Effector CD8-positive, alpha-beta T cell (primary cell): ENCODE results near the gene KLK15.
"Not testable (repeated sequence)": the region's sequence is repeated elsewhere in the genome, so short reads cannot be mapped to it uniquely, and the experiment has no call there.

ENCODE experiments used
- DNase-seq: peaks from one replicate; lab custom pipeline; 2025; lab: John Stamatoyannopoulos, UW

KLK15 gene

DNA sequence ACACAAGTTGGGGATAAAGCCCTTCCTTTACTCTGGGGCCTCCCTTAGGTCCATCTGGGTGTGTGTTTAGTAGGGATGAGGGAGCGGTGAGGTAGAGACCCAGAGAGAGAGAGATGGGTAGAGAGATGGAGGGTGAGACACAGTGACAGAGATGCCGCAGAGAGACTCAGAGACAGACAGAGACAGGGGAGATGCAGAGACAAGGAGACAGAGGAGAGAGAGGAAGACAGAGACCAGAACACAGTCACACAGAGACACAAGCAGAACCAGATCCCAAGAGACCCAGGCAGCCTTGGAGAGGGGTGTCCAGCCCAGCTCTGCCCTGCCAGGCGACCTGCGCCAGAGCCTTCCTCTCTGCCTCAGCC lies 12.1 kb downstream of the KLK15 start:
- DNase-seq, result no peak

GRCh38 chr19:50820549-50821247 lies 12.7 kb downstream of the KLK15 start:
- no peak for DNase-seq

- DNase-seq, result no peak
These were observed 13.3 kb downstream of the KLK15 start for GRCh38 chr19:50820086-50820485.

- no peak for DNase-seq
These were observed 13.7 kb downstream of the KLK15 start for GRCh38 chr19:50819636-50820035.

GRCh38 chr19:50818859-50819472 lies 14.4 kb downstream of the KLK15 start:
- DNase-seq, result no peak

DNA sequence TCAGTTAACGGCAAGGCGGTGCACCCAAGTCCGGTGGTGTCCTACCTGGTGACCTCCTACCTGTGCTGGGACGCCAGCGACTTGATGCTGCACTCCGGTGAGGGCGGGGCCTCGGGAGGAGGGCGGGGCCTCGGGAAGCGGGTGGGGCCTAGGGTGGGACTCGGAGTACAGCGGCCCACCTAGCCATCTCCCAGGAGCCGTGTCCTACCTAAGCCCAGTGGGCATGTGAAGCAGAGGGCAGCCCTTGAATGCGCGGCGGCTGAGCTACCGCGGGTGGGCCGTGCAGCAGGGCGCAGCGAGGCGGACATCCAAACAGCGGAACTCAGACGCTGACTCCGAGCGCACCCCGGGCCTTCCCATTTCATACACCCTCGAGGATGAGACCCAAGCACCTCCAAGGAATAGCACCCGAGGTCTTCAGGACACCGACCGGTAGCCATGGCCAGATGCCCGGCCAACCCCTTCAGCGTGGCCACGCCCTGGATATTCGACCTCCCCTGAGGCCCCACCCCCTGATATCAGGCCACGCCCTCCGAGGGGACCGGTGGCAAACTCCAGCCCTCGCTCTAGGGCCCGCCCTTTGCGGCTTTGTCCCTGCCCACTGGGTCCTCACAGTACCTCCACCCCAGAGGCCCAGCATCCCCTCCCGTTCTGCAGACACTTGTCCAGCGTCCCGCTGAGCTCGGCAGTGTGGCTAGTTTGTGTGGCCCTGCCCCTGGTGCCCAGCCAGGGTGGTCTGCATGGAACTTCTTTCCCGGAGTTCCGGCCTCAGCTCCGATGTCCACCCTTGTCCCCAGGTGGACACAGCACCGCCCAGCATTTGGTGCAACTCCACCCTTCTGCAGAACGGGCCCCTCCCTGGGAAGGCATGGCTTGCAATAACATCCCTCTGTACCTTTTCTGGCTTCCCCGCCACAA lies 15.2 kb downstream of the KLK15 start:
- no peak for DNase-seq

GRCh38 chr19:50815439-50815838 lies 17.9 kb downstream of the KLK15 start:
- no peak for DNase-seq

GRCh38 chr19:50814883-50815282 lies 18.5 kb downstream of the KLK15 start:
- DNase-seq, result no peak

- no peak for DNase-seq
These were observed 20.9 kb downstream of the KLK15 start for GRCh38 chr19:50812474-50812873.

GRCh38 chr19:50811622-50812238 lies 21.6 kb downstream of the KLK15 start:
- not testable (repeated sequence) for DNase-seq

GRCh38 chr19:50808856-50809255 lies 24.5 kb downstream of the KLK15 start:
- DNase-seq, result no peak

DNA sequence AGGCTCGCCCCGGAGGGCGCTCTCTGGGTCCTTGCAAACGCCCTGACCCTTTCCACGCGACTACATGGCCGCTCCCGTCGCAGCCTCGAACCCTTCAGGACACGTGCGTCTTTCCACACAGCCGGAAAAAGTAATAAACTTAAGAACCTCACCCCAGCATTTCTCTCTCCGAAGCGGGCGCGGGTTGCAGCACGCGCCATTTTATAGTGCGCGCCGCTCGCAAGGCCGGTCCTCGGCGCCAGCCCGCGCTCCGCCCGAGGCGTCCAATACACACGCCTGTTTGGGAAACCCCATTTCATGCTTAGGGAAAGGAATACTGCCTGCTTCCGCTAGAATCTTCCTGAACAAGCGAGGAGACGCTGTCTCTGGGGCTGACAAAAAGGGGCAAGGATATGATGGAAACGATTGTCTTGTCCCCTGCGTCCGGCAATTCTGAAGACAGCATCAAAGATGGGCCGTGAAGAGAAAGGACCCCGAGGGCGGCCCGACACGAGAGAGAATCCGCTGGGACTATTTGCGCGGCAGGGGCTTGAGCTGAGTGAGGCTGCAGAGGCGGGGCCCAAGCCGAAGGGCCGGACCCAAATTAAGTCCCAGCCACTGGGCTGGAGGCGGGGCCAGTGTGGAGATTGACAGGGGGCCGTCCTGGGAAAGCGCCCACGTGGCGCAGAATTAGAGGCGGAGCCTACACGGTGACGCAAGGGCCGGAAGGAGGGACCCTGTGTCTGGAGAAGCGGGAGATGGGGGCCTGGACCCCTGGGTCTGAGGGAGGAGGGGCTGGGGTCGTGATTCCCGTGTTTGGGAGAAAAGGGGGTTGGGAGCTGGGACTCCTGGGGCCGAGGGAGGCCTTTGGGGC lies 28.7 kb downstream of the KLK15 start:
- DNase-seq, result peak; percentile 96

DNA sequence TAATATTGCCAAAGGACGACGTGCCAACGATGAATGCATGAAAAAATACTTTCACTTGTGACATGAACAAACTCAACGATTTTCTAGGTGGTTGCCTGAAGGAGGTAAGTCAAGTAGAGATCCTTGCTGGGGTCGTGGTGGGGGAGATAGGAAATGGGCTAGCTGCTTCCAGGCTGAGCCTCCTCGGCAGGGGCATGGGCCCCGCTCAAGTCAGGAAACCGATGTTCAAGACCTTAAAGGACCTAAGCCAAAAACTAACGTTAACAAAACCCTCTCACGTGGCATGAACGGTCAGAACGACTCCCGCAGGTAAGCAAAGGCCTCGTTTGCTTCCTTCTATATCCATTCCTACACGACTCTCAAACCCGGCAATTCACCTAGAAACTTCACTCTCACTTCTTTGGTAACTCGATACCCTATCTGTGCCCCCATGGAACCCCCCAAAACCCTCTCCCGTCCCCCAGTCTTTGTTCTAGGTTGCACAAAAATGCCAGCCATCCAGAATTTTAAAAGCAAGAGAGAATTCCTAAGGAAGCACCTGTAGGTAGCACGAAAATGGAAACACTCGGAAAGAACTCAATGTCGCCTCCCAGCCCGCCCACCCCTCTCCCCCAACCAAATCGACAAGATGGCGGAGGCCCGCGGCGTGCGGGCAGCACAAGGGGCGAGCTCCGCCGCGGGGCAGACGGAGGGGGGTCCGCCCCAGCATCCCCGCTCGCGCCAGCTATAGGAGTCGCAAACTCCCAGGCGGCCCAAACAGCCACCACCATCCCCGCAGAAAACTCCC lies 29.5 kb downstream of the KLK15 start:
- DNase-seq, result no peak

DNA sequence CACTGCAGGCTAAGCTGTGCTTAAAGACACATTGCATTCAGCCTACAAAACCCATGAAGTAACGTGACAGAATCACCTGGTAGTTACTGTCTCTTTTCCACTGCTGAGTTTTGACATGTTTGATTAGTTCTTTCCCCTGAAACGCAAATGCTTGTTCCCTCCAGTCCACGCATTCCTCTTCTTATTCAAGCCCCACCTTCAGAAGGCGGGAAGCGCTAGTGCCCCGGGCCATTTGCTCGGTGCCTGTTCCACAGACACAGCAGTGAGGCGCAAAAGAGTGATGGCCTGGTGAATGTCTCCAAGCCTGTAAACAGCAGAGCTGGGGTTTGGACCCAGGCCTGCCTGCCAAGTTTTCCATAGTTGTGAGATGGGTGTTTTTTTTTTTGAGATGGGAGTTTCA lies 32.3 kb downstream of the KLK15 start:
- DNase-seq, result no peak

DNA sequence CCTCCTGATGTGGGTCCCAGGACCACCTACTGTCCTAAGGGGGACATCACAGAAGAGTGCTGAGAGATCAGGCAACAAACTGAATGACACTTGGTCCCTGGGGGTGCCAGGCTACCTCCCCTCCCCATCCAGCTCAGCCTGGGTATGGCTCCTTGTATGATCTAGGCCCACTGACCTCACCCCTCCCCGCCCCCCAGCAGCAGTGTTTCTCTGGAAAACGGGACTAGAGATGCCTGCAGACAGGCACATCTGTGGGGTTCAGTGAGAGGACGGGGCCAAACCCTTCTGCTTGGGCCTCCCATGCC lies 33.9 kb downstream of the KLK15 start:
- DNase-seq, result no peak

DNA sequence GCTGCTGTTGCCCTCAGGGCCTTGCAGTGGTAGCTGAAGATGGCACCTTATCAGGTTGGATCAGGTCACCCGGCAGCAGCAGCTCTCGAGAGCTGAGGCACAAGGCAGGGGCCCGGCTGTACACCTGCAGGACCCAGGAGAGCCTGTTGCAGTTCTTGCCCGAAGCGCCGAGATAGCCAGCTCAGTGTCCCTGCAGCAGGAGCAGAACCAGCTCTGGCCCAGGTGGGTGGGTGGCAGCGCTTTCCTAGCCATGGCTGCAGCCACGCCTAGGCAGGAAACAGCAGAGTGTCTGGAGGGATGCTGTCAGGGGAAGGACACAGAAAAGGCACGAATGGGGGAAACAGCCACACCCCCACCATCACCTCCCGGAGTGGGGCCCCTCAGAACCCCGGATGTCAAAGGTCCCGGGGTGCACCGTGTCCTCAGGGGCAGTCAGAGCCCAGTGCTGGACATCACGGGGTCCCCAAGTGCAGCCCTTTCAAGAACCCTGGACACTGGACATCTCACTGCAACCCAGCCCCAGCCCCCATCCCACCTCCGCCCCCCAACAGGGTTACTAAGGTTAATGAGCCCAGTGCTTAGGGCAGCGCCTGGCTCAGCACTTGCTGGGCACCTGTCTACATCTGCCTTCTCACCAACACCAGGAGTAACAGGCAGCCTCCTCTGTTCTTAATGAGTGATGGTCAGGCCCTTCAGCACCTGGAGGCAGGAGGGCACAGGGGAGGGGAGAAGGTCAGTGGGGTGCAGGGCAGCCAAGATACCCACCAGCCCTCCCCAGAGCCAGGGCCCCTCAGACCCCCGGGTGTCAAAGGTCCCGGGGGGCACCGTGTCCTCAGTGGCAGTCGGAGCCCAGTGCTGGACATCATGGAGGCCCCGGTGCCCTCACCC lies 34.5 kb downstream of the KLK15 start:
- DNase-seq, result no peak

DNA sequence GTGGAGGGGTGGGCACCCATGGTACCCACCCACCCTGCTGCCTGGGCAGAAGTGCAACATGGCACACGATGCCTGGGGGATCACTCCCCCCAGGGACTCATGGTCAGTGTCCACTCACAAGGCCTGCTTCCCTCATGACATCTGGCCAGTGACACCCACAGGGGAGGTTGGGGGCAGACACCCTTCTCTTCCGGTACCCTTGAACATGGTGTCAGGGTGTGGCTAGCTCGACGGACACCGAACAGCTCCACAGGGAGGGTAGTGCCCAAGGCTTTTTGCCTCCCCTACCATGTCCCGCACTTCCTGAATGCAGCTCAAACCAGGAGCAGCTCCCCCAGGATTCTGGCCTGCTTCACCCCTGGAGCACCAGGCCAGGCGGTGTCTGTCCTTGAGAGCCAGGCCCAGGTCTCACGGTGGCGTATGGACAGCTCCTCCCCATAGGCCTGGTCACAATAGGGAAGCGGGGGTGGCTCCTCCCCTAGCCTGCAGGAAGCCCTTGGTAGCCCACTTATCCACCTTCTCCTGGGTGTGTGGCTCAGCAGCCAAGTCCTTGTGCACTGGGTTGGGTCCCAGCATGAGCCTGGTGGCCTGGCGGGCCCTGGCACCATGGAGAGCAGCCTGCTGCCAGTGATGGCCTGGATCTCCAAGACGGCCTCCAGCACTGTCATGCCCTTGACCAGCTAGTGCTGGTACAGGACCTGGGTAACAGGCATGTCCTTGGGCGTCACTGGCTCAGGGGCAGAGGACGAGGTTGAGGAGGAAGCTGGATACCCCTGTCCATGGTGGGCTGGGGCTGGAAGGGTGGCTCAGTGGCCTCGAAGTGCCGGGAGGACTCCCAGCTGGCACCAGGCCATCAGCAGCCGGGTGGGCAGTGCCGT lies 35.4 kb downstream of the KLK15 start:
- DNase-seq, result no peak

DNA sequence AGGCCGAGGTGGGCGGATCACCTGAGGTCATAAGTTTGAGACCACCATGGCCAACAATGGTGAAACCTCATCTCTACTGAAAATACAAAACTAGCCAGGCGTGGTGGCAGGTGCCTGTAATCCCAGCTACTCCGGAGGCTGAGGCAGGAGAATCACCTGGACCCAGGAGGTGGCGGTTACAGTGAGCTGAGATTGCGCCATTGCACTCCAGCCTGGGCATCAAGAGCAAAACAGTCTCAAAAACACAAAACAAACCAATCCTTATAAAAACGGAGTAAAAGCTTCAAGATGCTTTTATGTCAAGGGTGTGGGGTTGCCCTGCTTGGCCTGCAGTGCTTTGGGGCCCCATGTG lies 36.0 kb downstream of the KLK15 start:
- no peak for DNase-seq
